Putamen (tissue), 1 donor: Measurements from ENCODE around the gene PKNOX2.

Experiments
- DNase-seq: peaks from one replicate; pipeline ENCODE4 v3.0.0-alpha.2; 2016; ENCODE audit warnings: low spot score

PKNOX2 gene

GRCh38 chr11:125382822-125383221, 218.3 kb downstream of the PKNOX2 start:
- DNase-seq: no peak

GRCh38 chr11:125384825-125385224, 220.3 kb downstream of the PKNOX2 start:
- no peak for DNase-seq

DNA sequence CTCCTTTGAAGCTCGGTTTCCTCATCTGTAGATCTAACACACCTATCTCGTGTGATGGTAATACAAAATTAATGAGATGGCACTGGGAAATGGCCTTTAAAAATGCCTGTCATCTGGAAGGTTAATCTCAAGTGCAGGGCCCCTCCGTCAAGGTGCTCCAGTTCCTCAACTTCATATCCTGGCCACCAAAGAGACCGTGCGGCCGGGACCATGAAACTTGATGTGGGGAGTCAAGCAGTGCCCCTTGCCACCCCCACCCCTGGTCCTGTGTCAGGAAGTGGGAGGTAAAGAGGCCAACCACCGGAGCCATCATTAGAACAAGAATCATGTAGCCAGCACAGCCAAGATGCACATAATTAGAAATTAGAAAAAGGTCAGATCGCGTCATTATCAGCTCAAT, 223.3 kb downstream of the PKNOX2 start:
- DNase-seq: no peak

DNA sequence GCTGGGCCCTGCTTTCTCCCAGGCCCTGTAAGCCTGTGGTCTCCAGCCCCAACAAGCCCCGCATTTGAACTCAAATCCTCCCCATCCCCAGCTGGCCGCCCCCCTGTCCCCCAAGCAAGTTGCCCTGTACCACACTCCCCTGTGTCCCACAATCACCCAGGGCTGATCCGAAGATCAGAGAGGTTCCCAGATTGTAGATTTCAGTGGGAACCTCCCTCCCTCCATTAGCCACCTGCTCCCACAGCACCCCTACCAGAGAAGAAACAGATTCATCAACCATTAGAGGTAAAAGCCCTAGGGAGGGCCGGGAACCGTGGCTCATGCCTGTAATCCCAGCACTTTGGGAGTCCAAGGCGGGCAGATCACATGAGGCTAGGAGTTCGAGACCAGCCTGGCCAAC, 224.1 kb downstream of the PKNOX2 start:
- no peak for DNase-seq

DNA sequence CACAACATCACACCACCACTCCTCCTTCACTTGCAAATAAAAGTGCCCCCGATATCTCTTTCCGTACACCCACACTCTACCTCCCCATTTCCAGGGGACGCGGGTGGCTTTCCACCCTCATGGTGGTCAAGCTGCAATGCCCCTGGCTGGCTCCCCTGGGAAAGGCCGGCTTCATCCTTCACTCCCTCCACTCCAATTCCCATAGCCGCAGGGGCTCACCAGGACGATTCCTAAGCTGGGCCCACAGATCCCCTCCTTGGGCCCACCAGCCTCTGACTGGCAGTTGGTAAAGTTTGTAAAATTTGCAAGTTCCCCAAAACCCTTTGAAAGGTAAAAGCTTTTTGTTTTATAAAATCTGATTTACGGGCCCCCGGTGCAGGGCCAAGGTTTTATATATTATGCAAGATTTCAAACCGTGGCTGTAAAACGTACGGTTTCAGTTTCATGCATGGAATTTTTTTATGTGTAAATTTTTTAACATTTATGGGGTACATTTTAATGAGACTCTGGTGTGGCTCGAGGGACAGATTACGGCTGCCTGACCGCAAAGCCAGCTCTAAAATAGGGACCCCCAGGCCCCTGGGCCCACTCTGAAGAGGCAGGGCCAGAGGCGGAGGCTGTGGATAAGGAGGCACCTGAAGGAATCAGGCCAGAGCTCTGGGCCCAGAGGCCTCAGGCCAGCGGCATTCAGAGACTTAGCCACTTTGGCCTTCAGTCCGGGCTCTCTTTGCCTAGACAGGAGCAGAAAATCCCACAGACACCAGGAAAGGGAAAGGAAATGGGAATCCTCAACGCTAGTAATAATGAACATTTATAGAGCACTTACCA, 225.0 kb downstream of the PKNOX2 start:
- DNase-seq: no peak

GRCh38 chr11:125390946-125391345, 226.4 kb downstream of the PKNOX2 start:
- no peak for DNase-seq

- DNase-seq: no peak
These were observed 228.8 kb downstream of the PKNOX2 start for GRCh38 chr11:125393331-125393730.

GRCh38 chr11:125394296-125394695, 229.7 kb downstream of the PKNOX2 start:
- DNase-seq: no peak

DNA sequence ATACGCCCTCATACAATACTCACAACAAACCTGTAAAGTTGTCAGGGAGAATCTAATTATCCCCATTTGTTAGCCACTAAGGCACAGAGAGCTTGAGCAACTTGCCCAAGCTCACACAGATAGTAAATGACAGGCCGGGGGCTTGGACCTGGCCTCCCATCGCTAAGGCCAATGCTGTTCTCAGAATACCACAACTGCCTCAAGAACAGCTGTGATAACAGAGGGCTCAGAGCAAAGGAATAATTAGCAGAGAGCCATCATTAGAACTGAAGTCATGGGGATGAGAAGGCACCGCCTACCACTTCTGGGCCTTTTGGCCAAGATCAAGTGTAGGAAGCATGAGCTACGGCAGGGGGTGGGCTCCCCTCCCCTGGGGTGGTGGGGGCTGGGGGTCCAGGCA, 232.9 kb downstream of the PKNOX2 start:
- DNase-seq: no peak

DNA sequence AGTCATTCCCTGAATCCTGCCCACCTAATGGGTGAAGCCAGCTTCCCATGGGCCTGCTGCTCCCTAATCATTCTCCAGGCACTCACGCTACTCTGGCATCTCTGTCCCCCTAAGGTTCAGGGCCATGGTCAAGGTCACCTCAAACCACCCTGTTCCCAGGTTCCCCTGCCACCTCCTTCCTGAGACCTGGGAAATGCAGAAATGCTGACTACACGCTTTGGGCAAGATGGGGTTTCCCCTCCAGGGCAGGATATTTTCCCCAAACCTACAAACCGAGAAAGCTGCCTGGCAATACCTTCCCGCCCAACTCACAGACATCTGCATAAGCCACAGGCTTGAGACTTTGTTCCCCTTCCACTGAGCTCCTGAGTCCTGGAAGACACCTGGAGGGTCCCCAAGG, 233.9 kb downstream of the PKNOX2 start:
- DNase-seq: no peak

- peak; percentile 65 for DNase-seq
These were observed 234.6 kb downstream of the PKNOX2 start for GRCh38 chr11:125398994-125399640.

- DNase-seq: no peak
These were observed 235.4 kb downstream of the PKNOX2 start for GRCh38 chr11:125399945-125400344.

DNA sequence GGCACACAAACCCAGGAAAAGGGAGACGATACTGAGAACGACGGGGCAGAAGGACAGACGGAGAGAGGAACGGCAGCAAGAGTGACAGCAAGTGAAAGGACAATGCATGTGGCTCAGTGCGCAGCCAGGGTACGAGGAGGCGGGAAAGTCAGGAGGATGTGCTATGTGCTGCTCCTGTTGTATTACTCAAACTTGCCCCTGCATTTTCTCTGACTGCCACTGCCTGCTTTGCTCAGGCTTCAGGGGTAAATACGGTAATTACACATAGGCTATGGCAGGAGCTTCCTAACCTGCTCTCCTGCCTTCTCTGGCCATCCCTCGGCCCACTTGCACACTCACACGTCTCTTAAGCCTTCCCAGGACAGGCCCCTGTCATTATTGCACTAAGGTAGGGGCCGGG, 236.7 kb downstream of the PKNOX2 start:
- peak; percentile 18 for DNase-seq

DNA sequence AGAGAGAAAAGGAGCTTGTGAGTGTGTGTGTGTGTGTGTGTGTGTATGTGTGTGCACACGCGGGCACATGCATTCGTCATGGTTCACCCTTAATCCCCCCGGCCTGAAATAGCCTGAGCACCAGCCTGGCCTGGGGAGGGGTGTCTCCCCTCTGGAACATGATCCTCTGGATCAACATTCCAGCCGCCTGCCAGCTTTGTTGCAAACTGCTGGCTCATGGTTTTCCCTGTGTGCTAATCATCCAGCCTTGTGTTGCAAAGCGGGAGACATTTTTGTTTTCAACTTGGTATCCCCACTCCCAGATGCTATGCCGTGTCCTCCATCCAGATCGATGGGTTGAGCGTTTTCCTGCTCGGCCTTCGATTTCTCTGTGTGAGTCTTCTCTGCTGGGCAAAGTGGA, 237.2 kb downstream of the PKNOX2 start:
- no peak for DNase-seq

DNA sequence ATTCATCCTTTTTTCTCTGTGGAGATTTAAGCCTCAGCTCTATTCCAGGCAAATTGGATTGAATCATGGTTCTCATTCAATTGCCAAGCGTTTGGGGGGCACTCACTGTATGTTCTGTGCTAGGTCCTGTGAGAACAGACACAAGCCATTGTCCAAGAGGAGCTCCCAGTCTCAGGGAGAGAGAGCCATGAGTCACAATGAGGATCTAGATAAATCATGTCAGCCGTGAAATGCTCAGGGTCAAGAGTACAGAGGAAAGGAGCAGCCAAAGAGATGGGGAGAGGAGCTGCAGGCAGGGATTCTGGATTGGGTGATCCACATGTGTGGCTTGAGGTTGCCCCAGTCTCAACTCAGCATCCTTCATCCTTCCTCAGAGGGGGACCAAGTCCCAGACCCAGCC, 237.9 kb downstream of the PKNOX2 start:
- DNase-seq: no peak

DNA sequence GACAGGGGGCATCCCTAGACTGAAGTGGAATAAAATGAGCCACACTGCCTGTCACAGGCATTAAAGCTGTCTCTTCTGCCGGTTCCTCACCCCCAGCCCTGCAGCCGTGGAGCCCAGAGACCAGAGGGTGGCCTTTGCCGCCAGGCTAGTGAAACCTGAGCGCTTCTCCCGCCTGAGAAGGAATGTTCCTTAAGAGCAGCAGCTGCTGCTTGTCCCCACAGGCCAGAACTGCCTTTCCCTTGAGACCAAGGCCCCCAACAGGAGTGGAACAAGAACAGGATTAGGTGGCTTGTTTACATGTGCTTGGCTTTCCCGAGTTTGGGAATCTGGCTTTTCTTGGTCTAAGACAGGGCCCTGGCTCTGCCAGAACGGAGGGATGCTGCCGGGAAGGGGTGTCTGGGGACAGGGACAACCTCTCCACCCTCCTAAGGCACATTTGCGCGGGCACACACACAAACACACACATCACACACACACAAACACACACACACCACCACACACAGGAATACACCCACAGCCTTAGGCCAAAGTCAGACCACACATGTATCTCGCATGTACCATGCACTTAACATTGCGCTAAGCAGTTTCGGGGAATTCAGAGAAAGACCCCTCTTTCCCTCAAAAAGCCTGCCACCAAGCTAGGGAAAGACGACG, 239.7 kb downstream of the PKNOX2 start:
- no peak for DNase-seq

GRCh38 chr11:125404811-125405790, 240.6 kb downstream of the PKNOX2 start:
- peak; percentile 45 for DNase-seq

GRCh38 chr11:125407046-125407445, 242.5 kb downstream of the PKNOX2 start:
- no peak for DNase-seq

DNA sequence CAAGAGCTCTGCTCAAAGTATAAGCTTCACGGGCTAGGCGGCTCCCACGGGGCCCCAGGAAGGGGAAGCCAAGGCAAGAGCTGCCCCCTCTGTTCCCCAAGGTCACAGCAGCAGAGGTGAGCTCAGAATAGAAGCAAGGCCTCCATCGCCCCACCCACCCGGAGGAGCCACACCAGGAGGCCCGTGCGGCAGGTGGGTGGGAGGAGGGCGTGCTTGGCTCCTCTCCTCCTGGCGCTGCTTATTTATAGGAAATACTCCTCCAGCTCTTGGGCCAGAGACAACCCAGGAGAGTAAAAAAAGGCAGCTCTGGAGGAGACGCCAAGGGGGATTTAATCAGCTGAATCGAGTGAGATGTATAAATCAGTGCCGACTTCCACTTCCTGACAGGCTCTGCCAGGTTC, 243.8 kb downstream of the PKNOX2 start:
- DNase-seq: no peak

DNA sequence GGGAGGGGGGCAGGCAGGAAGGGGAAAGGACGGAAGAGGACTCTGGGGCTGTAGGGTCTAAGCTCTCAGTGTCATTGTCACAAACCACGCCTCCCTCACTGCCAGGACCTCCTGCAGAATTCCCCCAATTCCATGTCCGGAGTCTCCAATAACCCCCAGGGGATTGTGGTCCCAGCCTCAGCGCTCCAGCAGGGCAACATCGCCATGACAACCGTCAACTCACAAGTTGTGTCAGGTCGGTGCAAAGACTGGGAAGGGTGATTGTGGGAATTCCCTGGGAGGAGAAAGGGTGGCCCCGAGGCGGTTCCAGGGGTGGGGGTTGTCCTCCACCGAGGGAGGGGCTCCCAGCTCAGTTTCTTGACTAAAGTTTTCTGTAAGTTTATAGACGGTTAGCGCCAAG, 245.5 kb downstream of the PKNOX2 start:
- no peak for DNase-seq

DNA sequence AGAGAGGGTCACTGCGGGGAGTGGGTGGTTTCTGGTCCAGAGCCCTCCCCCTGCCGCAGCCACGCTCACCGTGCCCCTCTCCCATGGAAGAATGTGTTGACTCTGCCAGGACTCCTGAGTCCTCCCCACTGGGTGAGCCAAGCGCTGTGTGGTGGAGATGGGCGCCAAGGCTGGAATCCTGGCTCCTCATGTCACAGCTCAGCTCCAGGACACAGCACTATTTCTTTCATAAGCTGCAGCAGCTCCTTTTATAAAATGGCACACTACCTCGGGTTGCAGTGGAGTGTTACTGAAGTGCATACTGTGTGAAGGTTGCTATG, 247.6 kb downstream of the PKNOX2 start:
- DNase-seq: no peak

- no peak for DNase-seq
These were observed 248.0 kb downstream of the PKNOX2 start for GRCh38 chr11:125412509-125412908.
